Brain microvascular endothelial cell (primary cell): ENCODE data around the gene CDH2.
A peak's percentile ranks its signal among the peaks of the same experiment; 100 is the strongest.

Experiments
- DNase-seq: peaks from one replicate; pipeline ENCODE4 v3.0.0-alpha.2; 2020
- H3K27ac ChIP-seq: fragments of 250-450 bp; sonication (Bioruptor Pico); 2 replicates; pipeline ENCODE4 v1.5.1; 2020; ENCODE audit warnings: mild to moderate bottlenecking, moderate library complexity
- H3K27me3 ChIP-seq: fragments of 250-450 bp; sonication (Bioruptor Pico); replicated peaks from 2 replicates; pipeline ENCODE4 v1.5.1; 2020; ENCODE audit warnings: mild to moderate bottlenecking
- H3K36me3 ChIP-seq: fragments of 250-450 bp; sonication (Bioruptor Pico); replicated peaks from 2 replicates; pipeline ENCODE4 v1.5.1; 2020; ENCODE audit warnings: mild to moderate bottlenecking
- H3K4me3 ChIP-seq: 2 replicates; pipeline ENCODE4 v1.5.1; 2011; ENCODE audit warnings: low read depth, mild to moderate bottlenecking, control low read depth, low read length, moderate library complexity
- CTCF ChIP-seq: IDR thresholded peaks from 2 replicates; pipeline ENCODE4 v1.5.1; 2011; ENCODE audit warnings: low read depth, mild to moderate bottlenecking, moderate library complexity, low read length, control low read depth, inconsistent platforms; ENCODE audit errors: missing control alignments
- in situ Hi-C: cut with HindIII; loops from 2 replicates; pipeline ENCODE4 v1.10.0; 2017; ENCODE audit warnings: low sequenced_read_pairs, low pct_ligation_motif_present

Gene CDH2

DNA sequence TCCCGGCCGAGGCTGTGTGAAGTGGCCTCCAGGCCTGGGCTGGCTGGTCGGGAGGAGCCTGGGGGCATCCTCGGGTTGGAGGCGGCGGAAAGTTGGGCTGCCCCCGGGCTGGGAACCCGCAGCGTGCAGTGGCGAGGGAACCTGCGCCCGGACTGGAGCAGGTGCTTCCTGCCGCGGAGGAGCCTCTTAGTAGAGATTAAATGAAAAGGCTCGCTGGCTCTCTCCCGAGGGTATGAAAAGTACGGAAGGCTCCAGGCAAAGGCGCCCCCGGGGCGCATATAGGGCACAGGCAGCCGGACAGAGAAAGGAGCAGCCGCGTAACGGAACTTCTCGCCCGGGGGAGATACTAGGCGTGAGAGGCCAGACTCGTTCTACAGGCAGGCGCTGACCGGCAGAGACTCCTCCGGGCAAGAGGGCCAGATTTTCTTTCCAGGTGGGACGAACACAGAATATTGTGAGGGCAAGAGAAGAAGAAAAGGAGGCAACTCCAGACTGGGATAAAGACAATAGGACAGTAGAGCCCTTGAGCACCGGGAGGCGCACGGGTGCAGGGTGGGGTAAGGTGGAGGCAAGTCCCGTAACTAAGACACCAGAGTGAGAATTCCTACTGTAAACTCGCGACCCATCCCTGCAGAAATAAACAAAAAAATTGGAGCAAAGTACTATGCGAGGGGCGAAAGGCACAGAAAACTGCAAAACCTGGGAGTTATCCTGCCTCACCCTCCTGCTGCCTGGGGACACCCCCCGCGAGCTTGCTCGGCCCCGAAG, 816 bp downstream of the CDH2 start:
- Histone ChIP-seq H3K4me3 (peak overlapping the region; percentile 86), H3K27me3 (no peaks in the 10 kb centered on the region), H3K36me3 (no peaks in the 10 kb centered on the region), H3K27ac (peak overlapping the region; percentile 55)
- DNase-seq = no peak
- in situ Hi-C loops = no loop called here
- no peak for TF ChIP-seq CTCF

DNA sequence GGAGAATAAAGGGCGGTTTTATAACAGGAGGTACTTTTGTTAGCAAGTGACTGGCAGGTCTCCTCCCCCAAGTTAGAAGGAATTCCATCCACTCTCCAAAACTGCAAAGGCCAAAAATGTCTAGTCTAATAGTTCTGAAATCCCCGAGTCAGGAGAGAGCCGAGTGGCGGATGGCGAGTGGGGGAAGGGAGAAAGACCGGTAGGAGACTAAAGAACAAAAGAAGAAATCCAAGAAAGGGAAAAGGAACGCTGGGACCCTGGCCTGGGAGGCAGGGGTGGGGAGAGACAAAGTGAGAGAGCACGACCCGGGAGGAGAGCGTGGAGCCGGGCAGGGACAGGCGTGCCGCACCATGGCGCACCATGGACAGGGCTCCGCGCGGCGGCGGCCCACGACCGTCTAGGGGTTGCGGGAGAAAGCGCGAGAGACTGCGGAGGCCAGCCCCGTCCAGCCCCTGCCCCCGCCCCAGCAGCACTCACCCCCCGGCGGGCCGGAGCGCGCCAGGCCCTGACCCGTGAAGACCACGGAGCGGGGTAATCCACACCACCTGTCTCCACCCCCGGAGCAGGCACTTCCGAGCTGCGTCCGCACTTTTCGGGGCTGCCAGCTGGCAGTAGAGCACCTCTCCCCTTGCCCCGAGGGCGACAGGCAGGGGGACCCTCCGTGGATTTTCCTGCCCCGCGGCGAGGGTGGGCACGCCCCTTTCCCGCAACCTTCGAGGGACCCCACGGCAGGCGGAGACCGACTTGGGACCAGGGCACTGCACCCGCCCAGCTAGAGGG, 1.6 kb downstream of the CDH2 start:
- H3K27ac ChIP-seq = no peak overlapping the region
- no peak for DNase-seq
- H3K27me3 ChIP-seq = no peaks in the 10 kb centered on the region
- in situ Hi-C loops = no loop called here
- H3K36me3 ChIP-seq = no peaks in the 10 kb centered on the region
- no peak for TF ChIP-seq CTCF
- H3K4me3 ChIP-seq = peak overlapping the region; percentile 86

DNA sequence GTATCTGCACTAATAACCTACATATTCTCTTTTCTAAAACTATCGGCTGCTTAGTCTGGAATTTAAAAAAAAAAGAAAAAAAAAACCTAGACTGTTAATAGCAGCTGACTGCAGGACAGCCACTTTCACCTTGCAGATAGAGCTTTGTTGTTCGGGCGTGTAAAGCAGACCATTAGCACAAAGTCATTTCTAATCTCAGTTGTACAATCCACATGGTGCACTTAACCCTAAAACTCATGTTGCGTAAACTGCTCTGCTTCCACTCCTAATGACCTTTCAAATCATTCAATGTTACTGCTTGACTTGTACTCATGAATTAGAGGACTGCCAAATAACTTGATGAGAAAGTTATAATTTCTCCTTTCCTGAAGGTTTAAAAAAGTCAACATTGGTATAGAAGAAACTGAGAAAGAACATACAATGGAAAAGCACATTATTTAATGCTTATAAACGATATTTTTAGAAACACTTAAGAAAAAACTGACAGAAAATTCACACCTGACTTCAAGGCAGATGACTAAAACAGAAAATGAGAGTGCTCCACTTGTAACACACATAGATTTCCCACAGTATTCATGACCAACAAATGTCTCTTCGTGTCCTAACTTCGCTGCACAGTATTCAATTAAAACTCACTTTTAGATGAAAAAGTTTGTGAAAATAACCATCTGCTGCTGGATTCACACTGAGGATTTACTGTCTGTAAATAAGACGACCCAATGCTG, 2.6 kb downstream of the CDH2 start:
- in situ Hi-C loops = no loop called here
- no peak for DNase-seq
- Histone ChIP-seq H3K36me3 (no peaks in the 10 kb centered on the region), H3K4me3 (peak overlapping the region; percentile 1), H3K27me3 (no peaks in the 10 kb centered on the region), H3K27ac (no peak overlapping the region)
- TF ChIP-seq CTCF = no peak

- in situ Hi-C loops = no loop called here
- Histone ChIP-seq H3K27ac (no peak overlapping the region), H3K36me3 (no peaks in the 10 kb centered on the region), H3K4me3 (no peak overlapping the region), H3K27me3 (no peaks in the 10 kb centered on the region)
- no peak for TF ChIP-seq CTCF
- no peak for DNase-seq
Observed at GRCh38 chr18:28171837-28172236, 5.1 kb downstream of the CDH2 start.

- no peaks in the 10 kb centered on the region for H3K36me3 ChIP-seq
- no peak overlapping the region for H3K4me3 ChIP-seq
- H3K27me3 ChIP-seq = no peaks in the 10 kb centered on the region
- DNase-seq = no peak
- TF ChIP-seq CTCF = no peak
- in situ Hi-C loops = no loop called here
- no peak overlapping the region for H3K27ac ChIP-seq
Observed at GRCh38 chr18:28168725-28169124, 8.2 kb downstream of the CDH2 start.
